GM18498 (cell line): Measurements from ENCODE around the gene DNAH6.

Source experiments
- ATAC-seq: cut with Tn5 transposase; IDR thresholded peaks from one replicate; pipeline ENCODE4 v1.9.1; 2021; ENCODE audit warnings: mild to moderate bottlenecking, moderate library complexity; ENCODE audit not compliant: unreplicated experiment

The DNAH6 gene

GRCh38 chr2:84687498-84688149, 171.3 kb downstream of the DNAH6 start:
- no peak for ATAC-seq

DNA sequence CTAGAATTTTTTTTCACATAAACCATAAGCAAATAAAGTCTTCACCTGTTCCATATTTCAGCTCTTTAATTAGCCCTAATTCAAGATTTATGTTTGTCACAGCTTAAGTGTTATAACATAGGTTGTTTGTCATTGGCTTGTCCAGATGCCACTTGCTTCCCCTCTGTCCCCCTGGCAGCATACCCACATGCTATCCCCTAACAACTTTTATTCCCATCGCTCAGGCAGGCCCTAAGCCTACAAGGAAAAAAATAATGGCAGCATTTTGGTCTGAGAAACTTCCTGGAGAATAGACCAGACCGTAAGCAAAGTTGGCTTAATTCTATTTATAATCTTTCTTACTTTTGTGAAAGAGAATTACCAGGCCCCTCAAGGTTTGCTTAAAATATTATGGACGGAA, 173.9 kb downstream of the DNAH6 start:
- no peak for ATAC-seq

- ATAC-seq, result no peak
Observed at GRCh38 chr2:84694088-84694622, 177.9 kb downstream of the DNAH6 start.

DNA sequence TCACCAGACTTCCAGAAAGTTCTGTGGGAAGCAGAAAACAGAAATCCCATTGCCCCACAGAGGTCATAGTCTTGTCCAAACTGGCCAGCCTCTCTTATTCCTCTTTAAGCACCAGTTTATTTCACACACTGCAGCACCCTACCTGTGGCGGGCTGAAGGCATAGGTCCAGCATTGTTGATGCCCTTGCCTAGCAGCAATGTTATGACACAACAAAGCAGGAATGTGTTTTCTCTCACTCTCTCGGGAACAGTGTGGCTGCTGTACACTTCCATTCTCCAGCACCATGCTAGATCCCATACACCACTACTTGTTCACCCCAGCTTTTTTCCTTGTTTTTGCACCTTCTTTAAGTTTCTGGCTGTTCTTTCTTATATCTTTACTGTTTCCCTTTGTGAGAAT, 181.6 kb downstream of the DNAH6 start:
- ATAC-seq, result no peak

GRCh38 chr2:84700006-84700405, 183.7 kb downstream of the DNAH6 start:
- ATAC-seq, result no peak

GRCh38 chr2:84701880-84702279, 185.6 kb downstream of the DNAH6 start:
- no peak for ATAC-seq

- ATAC-seq, result no peak
Observed at GRCh38 chr2:84702941-84703340, 186.6 kb downstream of the DNAH6 start.

DNA sequence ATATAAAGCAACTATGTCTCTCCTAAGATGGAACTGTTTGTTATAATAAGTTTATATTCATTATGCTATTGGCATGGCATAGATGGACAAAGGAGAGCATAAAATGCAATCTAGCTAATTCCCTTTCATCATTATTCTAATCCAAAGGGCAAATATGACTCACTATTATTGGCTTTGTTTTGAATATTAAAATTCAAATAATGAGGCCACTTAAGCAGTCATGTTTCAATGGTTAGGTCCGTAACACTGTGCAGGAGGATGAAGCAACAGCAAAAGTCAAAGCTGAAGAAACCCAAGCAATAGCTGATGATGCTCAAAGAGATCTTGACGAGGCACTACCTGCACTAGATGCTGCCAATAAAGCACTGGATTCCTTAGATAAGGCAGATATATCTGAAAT, 187.5 kb downstream of the DNAH6 start:
- no peak for ATAC-seq

DNA sequence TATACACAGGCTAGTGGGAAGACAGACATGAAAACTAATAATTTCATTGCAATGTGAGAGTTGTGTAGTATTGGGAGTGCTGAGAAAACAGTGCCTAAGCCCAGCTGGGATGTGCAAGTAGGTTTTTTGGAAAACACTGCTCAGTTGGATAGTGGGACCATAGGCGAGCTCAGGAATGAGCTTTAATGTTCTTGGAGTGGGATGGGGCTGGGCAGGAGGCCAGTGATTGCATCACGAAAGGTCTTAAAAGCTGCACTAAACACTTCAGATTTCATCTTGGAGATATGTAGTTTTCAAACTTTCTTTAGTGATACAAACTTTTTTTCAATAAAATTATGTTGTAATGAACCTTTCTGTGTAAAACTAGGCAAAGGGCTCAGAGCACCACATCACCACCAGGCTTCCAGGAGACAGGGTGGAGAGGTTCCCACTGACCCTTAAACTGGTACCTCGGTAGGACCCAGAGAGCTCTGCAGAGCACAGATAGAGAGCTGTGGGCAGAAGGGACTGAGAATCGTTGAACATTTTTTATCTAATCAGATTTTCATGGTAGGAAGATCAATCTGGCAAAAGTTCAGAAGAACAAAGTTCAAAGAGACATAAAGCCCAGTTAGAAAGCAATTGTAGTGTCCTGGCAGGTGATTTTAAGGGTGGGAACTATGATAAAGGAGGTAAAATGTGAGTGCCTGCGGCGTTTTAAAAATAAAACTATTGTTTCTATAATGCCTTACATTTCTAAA, 188.4 kb downstream of the DNAH6 start:
- ATAC-seq, result no peak

DNA sequence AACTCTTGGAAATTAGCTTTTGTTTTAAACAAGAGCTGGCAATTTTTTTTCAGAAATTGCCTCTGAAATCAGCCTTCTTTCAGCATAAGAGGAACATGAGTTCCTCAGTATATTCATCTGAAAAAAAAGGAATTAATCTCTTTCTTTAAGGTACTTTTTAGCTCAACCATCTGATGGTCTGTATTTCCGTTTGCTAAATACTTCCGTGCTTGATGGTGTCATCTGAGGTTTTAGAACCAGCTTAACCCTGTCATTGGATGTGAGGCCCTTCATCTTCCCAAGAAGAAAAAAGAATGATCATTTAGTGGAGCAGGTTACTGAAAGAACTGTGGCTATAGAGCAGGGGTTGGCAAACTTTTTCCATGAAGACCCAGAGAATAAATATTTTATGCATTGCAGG, 189.6 kb downstream of the DNAH6 start:
- no peak for ATAC-seq

DNA sequence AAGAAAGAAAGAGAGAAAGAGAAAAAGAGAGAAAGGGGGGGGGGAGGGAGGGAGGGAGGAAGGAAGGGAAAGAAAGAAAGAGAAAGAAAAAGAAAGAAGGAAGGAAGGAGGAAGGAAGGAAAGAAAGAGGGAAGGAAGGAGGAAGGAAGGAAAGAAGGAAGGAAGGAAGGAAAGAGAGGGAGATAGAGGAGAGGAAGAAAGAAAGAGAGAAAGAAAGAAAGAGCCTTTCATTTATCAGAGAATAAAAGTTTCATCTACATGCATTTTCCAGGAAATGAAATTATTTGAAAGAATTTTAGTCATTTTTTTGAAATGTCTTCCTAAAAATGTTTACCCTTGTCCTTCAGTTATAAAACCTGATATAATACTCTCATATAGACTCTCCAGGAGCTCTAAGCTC, 192.1 kb downstream of the DNAH6 start:
- no peak for ATAC-seq

- ATAC-seq, result no peak
Observed at GRCh38 chr2:84711651-84712050, 195.4 kb downstream of the DNAH6 start.

GRCh38 chr2:84713441-84713840, 197.1 kb downstream of the DNAH6 start:
- ATAC-seq, result no peak

GRCh38 chr2:84716564-84716963, 200.3 kb downstream of the DNAH6 start:
- ATAC-seq, result no peak

DNA sequence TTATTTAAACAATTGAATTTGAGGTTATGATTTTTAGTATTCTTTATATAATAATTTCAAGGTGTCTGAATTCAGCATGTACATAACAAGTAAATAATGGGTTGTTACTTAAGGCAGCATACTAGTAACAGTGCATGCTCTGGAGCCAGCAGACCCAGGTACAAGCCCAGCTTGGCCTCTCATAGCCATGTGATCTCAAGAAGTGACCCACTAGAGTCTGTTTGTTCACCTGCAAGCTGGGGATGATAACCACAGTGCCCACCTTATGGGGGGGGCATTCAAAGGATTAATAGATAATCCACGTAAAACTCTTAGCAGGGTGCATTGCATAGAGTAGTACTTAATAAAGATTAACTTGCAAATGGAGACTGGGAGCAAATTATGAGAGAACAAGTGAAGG, 201.0 kb downstream of the DNAH6 start:
- no peak for ATAC-seq

- ATAC-seq, result no peak
Observed at GRCh38 chr2:84719434-84719833, 203.1 kb downstream of the DNAH6 start.

- no peak for ATAC-seq
Observed at GRCh38 chr2:84723831-84724230, 207.5 kb downstream of the DNAH6 start.

DNA sequence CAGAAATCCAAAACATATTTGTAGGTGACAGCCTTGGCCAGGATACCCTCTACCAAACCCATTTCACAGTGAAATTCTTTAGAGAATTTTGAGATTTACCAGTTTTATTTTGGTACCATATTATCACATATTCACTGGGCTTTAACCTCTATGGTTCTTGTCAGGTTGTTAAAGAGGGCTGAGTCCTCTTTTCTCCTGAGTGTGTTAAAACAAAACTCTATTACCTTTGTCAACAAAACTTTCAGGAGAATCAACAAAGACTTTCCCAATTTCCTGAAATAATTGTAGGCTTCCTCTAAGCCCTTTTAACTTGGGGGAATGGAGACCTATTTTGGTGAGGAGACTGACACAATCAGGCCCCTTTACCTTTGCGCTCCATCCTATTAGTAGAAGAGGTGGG, 209.4 kb downstream of the DNAH6 start:
- no peak for ATAC-seq

GRCh38 chr2:84727315-84727714, 211.0 kb downstream of the DNAH6 start:
- ATAC-seq, result no peak

DNA sequence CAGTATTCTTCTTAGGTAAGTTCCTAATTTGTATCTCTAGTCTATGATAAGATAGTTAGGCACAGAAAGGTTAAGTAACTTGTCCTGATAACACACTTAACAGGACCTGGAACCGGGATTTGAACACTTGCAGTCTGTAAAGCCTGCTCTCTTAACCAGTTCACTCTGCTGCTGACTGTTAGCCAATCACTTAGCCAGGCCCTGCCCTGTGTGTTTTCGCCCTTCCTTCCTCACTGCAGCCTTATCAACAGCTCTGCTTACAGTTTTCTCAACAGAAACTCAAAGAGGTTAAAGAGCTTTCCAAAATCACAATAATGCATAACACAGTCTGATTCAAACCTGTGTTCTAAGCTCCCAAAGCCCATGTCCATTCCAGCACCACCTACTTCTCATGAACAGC, 212.9 kb downstream of the DNAH6 start:
- ATAC-seq, result no peak

DNA sequence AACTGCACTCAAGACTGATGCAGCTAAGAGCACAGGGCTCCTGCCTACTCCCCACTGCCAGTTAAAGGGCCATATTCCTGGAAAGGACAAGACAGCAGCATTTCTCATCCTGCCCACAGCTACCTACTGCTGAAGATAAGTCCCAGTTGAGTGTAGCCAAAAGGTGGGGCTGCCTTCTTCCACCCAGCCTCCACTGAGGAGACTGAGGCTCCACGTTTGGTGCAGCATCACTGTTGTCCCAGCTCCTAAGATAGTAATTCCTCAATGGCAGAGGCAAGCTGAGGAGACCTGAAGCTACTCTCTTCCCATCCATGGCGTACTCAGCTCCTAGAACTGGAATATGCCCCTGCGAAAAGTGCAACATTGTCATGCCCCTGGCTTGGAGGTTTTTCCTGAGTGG, 214.9 kb downstream of the DNAH6 start:
- ATAC-seq, result no peak
